GDM1 (cell line): ENCODE results near the gene TIMP3.

ENCODE experiments used
- DNase-seq: peaks from one replicate; lab custom pipeline; 2025; lab: John Stamatoyannopoulos, UW

TIMP3 gene

GRCh38 chr22:32829451-32829851 lies 27.9 kb downstream of the TIMP3 start:
- DNase-seq, result no peak

GRCh38 chr22:32830473-32830872 lies 29.0 kb downstream of the TIMP3 start:
- no peak for DNase-seq

GRCh38 chr22:32830957-32831356 lies 29.5 kb downstream of the TIMP3 start:
- no peak for DNase-seq

- no peak for DNase-seq
Observed at GRCh38 chr22:32831584-32831983, 30.1 kb downstream of the TIMP3 start.

GRCh38 chr22:32832174-32832573 lies 30.7 kb downstream of the TIMP3 start:
- no peak for DNase-seq

- DNase-seq, result no peak
Observed at GRCh38 chr22:32836280-32837123, 35.0 kb downstream of the TIMP3 start.

GRCh38 chr22:32837142-32837541 lies 35.6 kb downstream of the TIMP3 start:
- DNase-seq, result no peak

DNA sequence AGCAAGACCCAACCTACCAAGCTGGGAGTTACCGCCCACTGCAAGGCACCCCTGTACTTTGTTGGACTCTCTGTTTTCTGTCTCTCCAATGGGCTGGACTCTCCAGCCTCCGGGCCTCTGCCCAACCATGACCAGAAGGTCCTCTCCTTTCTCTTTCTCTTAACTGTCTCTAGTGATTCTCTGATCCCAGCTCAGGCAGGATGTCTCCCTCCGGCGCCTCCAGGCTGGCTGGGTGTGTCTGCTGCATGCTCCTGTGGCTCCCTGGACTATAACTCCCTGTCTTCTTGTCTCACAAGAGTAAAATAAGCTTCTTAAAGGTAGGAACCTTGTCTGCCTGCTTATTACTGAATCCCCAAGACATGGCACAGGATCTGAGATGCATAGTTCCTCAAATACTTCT lies 36.3 kb downstream of the TIMP3 start:
- DNase-seq, result no peak

GRCh38 chr22:32839831-32840584 lies 38.5 kb downstream of the TIMP3 start:
- DNase-seq, result no peak

DNA sequence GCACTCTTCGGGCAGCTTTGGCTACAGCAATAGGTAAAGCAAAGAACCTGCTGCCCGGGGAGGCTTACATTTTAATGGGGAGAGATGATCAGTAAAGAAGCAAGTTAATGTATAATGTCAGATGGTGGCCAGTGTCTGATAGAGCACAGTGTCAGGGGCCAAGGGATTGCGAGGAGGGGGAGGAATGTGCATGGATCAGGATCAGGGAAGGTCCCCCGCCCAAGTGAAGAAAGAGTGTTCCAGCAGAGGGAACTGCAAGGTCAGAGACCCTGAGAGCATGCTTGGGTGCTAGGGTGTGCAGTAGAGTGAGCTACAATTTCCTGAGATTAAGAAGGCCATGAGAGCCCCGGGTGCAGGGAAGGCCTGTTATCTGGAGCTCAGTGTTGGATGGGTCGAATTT lies 39.7 kb downstream of the TIMP3 start:
- DNase-seq, result no peak

DNA sequence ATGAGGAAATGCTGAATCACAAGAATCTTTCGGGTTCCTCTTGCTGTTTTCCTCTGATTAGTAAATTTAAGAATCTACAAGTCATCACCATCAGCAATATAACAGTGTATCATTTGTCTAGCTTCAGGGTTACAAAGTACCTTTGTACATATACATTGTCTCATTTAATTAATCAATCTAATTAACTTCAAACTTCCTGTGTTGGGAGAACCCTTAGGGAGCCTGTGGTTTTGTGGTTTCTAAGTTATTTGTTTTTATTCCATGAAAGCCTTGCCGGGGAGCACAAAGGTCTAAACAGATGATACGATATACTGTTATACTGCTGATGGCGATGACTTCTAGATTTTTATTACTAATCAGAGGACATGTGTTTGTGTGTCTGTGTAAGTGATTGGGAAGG lies 41.0 kb downstream of the TIMP3 start:
- no peak for DNase-seq

DNA sequence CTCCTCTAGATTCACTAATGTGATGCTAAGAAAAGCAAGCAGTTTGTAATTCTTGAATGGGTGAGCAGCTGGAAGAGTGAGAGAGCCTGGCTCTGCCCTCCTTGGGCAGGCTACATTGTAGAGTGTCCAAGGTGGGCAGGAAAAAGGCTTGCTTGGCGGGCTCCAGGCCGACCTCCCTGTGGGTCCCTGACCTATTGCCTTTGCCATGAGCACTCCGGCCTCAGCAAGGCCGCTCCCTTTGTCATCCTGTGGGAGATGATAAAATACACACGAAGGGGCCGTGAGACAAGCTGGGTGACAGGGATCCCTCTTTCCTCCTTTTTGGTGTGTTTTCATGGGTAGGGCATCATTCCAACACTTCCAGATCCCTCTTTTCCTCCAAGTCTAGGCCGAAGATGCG lies 41.8 kb downstream of the TIMP3 start:
- DNase-seq, result no peak

DNA sequence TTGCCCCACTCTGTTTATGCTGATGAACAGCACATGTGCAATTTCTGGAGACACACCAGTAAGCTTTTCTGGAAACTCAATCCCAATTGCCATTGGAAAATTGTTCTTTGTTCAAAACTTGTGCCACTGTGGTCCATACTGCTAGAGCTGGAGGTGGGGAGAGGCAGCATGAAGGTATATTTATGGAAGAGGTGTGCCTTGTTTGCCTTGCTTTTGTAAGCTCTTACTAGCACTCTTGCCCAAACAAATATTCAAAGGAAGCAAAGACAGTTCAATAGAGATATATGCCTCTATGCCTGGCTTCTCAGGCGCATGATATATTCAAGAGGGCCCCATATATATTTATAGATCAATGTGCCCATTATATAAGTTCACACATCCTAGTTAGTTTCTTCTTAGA lies 42.7 kb downstream of the TIMP3 start:
- no peak for DNase-seq

- no peak for DNase-seq
Observed at GRCh38 chr22:32846780-32847491, 45.4 kb downstream of the TIMP3 start.

- no peak for DNase-seq
Observed at GRCh38 chr22:32848226-32848625, 46.7 kb downstream of the TIMP3 start.

DNA sequence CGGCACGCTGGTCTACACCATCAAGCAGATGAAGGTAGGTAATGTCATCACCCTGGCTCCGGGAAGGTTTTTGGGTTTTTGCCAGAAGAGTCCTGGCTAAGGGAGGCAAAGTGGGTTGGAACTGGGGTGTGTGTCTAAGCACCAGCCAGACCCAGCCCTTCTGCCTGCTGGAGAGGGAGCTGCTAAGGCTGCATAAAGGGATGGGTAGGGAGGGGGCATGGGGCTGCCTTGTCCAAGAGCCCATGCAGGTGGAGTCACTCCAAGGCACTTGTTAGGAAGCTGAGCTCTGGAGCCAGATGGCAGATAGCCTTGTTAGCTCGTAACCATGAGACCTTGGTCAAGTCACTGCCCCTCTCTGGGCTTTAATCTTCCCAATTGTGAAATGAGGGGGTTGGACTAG lies 48.0 kb downstream of the TIMP3 start:
- no peak for DNase-seq

DNA sequence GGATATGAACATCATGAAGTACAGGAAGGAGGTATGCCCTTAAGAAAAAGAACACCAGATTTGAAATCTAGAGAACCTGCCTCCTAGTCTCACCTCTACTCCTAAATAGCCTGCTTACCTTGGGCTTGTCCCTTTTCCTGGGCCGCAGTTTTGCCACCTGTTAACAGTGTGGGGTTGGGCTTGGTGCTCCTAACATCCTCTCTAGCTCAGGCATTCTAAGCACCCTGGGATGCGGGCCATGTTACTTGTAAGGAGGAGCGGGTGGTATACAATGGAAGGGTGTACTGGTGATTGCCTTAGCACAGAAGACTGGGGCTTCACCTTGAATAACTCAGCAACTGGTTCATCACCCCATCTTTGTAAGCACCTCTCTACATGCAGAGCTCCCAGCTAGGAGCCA lies 48.7 kb downstream of the TIMP3 start:
- DNase-seq, result no peak

- DNase-seq, result no peak
Observed at GRCh38 chr22:32850591-32851517, 49.3 kb downstream of the TIMP3 start.

DNA sequence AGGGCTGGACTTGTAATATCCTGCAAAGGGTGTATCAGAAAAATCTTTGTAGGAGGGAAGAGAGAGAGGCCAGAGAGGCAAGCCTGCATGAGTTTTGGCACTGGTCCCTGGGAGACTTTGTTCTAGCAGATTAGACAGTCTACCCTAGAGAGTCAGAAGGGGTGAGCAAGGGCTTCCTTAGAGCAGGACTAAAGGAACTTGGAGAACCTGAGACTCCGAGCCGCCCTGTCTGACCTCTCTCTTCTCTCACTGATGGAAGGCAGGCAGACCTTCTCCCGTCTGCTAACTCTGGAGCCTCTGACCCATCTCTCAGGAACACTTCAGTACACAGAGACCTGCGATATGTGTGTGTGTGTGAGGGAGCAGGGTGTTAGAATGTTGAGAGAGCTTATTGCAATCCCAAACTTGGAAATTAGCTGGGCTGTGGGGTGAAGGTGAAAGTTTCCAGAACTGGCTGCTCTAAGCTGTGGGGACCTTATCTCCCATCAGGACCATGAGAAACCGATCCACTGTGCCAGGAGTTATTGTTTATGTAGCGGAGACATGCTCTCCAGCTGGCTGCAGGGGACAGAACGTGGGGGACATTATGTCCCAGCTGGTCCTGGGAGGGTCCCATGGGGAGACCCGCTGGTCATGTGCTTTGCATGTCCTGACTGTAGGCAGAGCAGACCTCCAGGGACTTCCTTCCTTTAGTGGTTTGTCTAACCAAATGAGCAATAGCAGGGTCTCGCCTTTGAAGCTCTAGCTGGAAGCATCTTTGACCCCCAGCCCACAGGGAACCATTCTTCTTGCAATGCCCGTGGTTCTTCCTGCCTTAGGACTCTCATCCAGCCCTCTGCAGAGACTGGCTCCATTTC lies 51.1 kb downstream of the TIMP3 start:
- DNase-seq, result no peak

GRCh38 chr22:32853662-32854061 lies 52.2 kb downstream of the TIMP3 start:
- no peak for DNase-seq

DNA sequence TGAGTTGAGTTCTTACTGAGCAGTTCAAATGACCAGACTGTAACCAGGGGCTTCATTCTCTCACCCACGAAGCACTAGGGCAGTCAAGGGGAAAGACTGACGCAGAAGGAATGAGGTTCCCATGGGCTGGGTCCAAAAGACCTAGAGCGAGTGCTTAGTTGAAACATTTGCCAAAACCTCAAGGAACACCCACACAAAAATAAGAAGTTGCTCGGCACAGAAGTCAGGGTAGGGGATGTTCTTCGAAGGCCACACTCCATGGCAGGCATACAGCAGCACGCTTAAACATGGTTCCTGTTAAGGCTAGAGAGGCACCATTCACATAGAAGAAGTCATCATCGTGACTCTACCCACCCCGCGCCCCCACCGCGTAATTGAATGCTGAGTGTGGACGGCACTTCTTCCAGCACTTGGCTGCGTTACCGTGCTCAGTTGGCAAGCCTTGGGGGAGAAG lies 52.9 kb downstream of the TIMP3 start:
- DNase-seq, result no peak
